A204.1 (cell line): Measurements from ENCODE around the gene PRDM16.
"Not testable (repeated sequence)": the region's sequence is repeated elsewhere in the genome, so short reads cannot be mapped to it uniquely, and the experiment has no call there.

Experiments
- FAIRE-seq: peaks from 2 replicates; lab custom pipeline; 2012; peaks lifted over from hg19 to GRCh38; lab: Jason Lieb, UNC

The PRDM16 gene

GRCh38 chr1:3230553-3230952, 161.6 kb downstream of the PRDM16 start:
- FAIRE-seq, result no peak

- no peak for FAIRE-seq
Observed at GRCh38 chr1:3231245-3231644, 162.2 kb downstream of the PRDM16 start.

GRCh38 chr1:3231826-3232225, 162.8 kb downstream of the PRDM16 start:
- no peak for FAIRE-seq

GRCh38 chr1:3233031-3233430, 164.0 kb downstream of the PRDM16 start:
- FAIRE-seq, result no peak

GRCh38 chr1:3233551-3233950, 164.5 kb downstream of the PRDM16 start:
- no peak for FAIRE-seq

GRCh38 chr1:3234281-3234680, 165.3 kb downstream of the PRDM16 start:
- no peak for FAIRE-seq

- FAIRE-seq, result no peak
Observed at GRCh38 chr1:3234956-3235355, 166.0 kb downstream of the PRDM16 start.

- FAIRE-seq, result no peak
Observed at GRCh38 chr1:3235496-3235895, 166.5 kb downstream of the PRDM16 start.

GRCh38 chr1:3236361-3236760, 167.4 kb downstream of the PRDM16 start:
- no peak for FAIRE-seq

GRCh38 chr1:3236955-3237354, 168.0 kb downstream of the PRDM16 start:
- no peak for FAIRE-seq

GRCh38 chr1:3237570-3237969, 168.6 kb downstream of the PRDM16 start:
- FAIRE-seq, result no peak

- FAIRE-seq, result no peak
Observed at GRCh38 chr1:3237994-3238702, 169.1 kb downstream of the PRDM16 start.

- no peak for FAIRE-seq
Observed at GRCh38 chr1:3238703-3239278, 169.8 kb downstream of the PRDM16 start.

- not testable (repeated sequence) for FAIRE-seq
Observed at GRCh38 chr1:3239991-3240390, 171.0 kb downstream of the PRDM16 start.

GRCh38 chr1:3240524-3241235, 171.7 kb downstream of the PRDM16 start:
- FAIRE-seq, result no peak

GRCh38 chr1:3241236-3241550, 172.2 kb downstream of the PRDM16 start:
- no peak for FAIRE-seq

GRCh38 chr1:3241673-3242407, 172.8 kb downstream of the PRDM16 start:
- FAIRE-seq, result no peak

- FAIRE-seq, result no peak
Observed at GRCh38 chr1:3242408-3243260, 173.6 kb downstream of the PRDM16 start.

GRCh38 chr1:3243304-3243703, 174.3 kb downstream of the PRDM16 start:
- FAIRE-seq, result no peak

GRCh38 chr1:3244025-3244926, 175.3 kb downstream of the PRDM16 start:
- no peak for FAIRE-seq

- no peak for FAIRE-seq
Observed at GRCh38 chr1:3244927-3245315, 175.9 kb downstream of the PRDM16 start.
